ENCODE results near the gene MYO9B.

The MYO9B gene

DNA sequence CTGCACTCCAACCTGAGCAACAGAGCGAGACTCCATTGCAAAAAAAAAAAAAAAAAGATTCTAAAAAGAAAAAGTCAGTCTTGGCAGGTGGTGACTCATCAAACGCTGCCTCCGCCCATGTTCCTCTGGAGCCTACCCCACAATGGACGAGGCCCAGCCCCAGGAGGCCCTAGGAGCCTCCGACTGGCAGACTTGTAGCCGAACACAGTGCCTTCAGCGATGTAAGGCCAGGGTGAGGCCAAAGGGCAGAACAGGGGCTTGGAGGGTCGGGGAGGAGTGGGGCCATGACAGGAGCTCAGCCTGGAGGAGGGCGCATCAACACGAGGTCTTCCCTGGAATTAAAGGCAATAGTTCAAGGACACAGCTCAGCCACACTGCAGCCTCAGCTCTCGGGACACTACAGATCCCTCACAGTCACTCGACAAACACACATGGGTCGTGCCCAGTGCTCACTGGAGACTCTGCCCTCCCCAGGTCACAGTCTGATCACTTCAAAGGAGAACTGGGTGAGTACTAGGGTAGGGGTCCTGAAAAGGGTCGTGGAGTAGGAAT, 144.7 kb downstream of the MYO9B start:
- TF ChIP-seq GATA2 (IDR thresholded peaks at IDR 0.05; ENCODE audit: low read depth, low read length) (no peak), GATA3 (IDR thresholded peaks at IDR 0.05; ENCODE audit: low read depth, low read length) (no peak)

- no peak for TF ChIP-seq GATA3 (IDR thresholded peaks at IDR 0.05; ENCODE audit: low read depth, low read length)
- TF ChIP-seq GATA2 (IDR thresholded peaks at IDR 0.05; ENCODE audit: low read depth, low read length): no peak
Measured at GRCh38 chr19:17225053-17225452, 149.5 kb downstream of the MYO9B start.

GRCh38 chr19:17226002-17226933, 150.7 kb downstream of the MYO9B start, which contains the start of gene OCEL1:
Gene OCEL1 (plus strand): TSS chr19:17226226. CDS start chr19:17226248, 22 bp downstream.
- TF ChIP-seq GATA3 (IDR thresholded peaks at IDR 0.05; ENCODE audit: low read depth, low read length): no peak
- no peak for TF ChIP-seq GATA2 (IDR thresholded peaks at IDR 0.05; ENCODE audit: low read depth, low read length)

- no peak for TF ChIP-seq GATA2 (IDR thresholded peaks at IDR 0.05; ENCODE audit: low read depth, low read length)
- no peak for TF ChIP-seq GATA3 (IDR thresholded peaks at IDR 0.05; ENCODE audit: low read depth, low read length)
Measured at GRCh38 chr19:17227798-17228367, 152.3 kb downstream of the MYO9B start.

DNA sequence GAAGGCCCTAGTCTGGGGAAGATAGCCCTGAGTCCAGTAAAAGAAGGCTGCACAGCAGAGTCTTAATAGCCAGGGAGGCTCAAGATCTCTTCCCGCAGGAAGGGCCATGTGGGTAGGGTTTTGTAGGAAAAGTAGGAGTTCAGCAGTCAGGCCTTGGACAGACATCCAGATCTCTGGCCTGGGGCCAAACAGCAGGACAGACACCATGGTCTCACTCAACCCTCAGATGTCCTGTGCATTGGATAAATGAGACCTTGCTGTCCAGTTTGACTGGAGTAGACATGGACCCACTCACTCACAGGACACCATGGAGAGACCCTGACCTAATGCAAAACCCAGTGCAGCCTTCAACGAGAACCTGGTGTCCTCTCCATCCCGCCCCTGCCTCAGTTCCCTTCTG, 154.3 kb downstream of the MYO9B start:
- TF ChIP-seq GATA3 (IDR thresholded peaks at IDR 0.05; ENCODE audit: low read depth, low read length) (no peak), GATA2 (IDR thresholded peaks at IDR 0.05; ENCODE audit: low read depth, low read length) (no peak)

DNA sequence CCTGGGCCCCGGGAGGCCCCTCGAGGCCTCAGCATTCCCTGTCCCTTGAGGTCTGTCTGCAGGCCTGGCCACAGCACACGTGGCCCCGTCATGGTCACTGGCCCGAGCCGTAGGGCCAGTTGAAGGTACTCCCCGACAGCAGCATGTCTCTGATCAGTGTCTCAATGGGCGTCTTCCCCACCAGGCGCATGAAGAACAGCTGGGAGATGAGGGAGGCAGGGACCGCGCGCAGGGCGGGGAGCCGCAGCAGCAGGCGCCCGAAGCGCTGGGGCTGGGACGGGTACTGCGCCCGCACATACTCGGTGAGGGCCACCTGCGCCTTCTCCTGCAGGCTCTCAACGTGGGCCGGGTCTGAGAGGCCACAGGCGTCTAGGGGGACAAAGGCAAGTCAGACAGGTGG, 156.7 kb downstream of the MYO9B start:
- TF ChIP-seq GATA2 (IDR thresholded peaks at IDR 0.05; ENCODE audit: low read depth, low read length) (no peak), GATA3 (IDR thresholded peaks at IDR 0.05; ENCODE audit: low read depth, low read length) (no peak)

GRCh38 chr19:17234911-17235299, 159.3 kb downstream of the MYO9B start:
- TF ChIP-seq GATA3 (IDR thresholded peaks at IDR 0.05; ENCODE audit: low read depth, low read length) (no peak), GATA2 (IDR thresholded peaks at IDR 0.05; ENCODE audit: low read depth, low read length) (no peak)

GRCh38 chr19:17235300-17235970, 159.9 kb downstream of the MYO9B start:
- no peak for TF ChIP-seq GATA3 (IDR thresholded peaks at IDR 0.05; ENCODE audit: low read depth, low read length)
- no peak for TF ChIP-seq GATA2 (IDR thresholded peaks at IDR 0.05; ENCODE audit: low read depth, low read length)

GRCh38 chr19:17235971-17236777, 160.6 kb downstream of the MYO9B start:
- TF ChIP-seq GATA3 (IDR thresholded peaks at IDR 0.05; ENCODE audit: low read depth, low read length): no peak

DNA sequence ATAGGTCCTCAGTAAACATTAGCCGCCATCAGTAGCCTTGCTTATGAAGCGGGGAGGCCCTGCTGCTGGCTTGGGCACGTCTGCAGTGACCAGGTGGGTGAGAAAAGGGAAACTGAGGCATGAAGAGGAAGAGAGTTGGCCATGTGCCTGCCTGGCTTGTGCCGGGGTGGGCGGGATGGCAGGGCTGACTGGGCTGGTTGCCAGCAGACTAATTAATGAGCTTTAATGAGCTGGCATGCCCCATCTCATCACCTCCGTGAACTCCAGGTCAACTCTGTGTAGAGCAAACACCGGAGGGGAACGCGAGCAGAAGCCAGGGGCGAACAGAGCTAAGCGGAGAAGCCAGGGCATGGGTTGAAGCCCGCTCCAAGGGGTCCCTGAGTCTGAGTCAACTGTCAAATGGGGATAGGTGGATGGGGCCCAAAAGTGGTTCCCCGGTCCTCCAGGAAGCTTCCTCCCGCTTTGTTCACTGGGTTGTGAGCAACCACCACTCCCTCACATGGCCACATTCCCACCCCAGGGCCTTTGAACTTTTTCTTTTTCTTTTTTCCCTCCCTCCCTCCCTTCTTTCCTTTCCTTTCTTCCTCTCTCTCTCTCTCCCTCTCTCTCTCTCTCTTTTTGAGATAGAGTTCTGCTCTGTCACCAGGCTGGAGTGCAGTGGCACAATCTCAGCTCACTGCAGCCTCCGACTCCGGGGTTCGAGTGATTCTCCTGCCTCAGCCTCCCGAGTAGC, 161.4 kb downstream of the MYO9B start:
- no peak for TF ChIP-seq GATA3 (IDR thresholded peaks at IDR 0.05; ENCODE audit: low read depth, low read length)
- no peak for TF ChIP-seq GATA2 (IDR thresholded peaks at IDR 0.05; ENCODE audit: low read depth, low read length)

- TF ChIP-seq GATA3 (IDR thresholded peaks at IDR 0.05; ENCODE audit: low read depth, low read length): no peak
- TF ChIP-seq GATA2 (IDR thresholded peaks at IDR 0.05; ENCODE audit: low read depth, low read length): no peak
Measured at GRCh38 chr19:17237747-17238706, 162.4 kb downstream of the MYO9B start.

All from SH-SY5Y (cell line).